Effector memory CD4-positive, alpha-beta T cell (primary cell): Measurements from ENCODE around the gene SHB.

Experiments used
- DNase-seq, 3 donors: peaks; one replicate each; pipeline ENCODE4 v3.0.0-alpha.2; 2020
- H3K27ac ChIP-seq: 2 replicates; pipeline ENCODE4 v1.7.0; 2013; ENCODE audit warnings: mild to moderate bottlenecking, low read length, moderate library complexity; ENCODE audit not compliant: insufficient read depth, poor library complexity, severe bottlenecking
- H3K27me3 ChIP-seq: replicated peaks from 2 replicates; pipeline ENCODE4 v1.7.0; 2013; ENCODE audit warnings: mild to moderate bottlenecking, low read length; ENCODE audit not compliant: insufficient read depth, control insufficient read depth, poor library complexity, severe bottlenecking
- H3K36me3 ChIP-seq: 2 replicates; pipeline ENCODE4 v1.7.0; 2013; ENCODE audit warnings: mild to moderate bottlenecking, low read length, moderate library complexity; ENCODE audit not compliant: control insufficient read depth, insufficient read depth
- H3K4me1 ChIP-seq: 2 replicates; pipeline ENCODE4 v1.7.0; 2013; ENCODE audit warnings: low read length, mild to moderate bottlenecking; ENCODE audit not compliant: control insufficient read depth, insufficient read depth, poor library complexity, severe bottlenecking
- H3K4me3 ChIP-seq: 2 replicates; pipeline ENCODE4 v1.7.0; 2013; ENCODE audit warnings: low read length, low read depth, mild to moderate bottlenecking; ENCODE audit not compliant: insufficient read depth, poor library complexity, severe bottlenecking
- H3K9me3 ChIP-seq: 2 replicates; pipeline ENCODE4 v1.7.0; 2013; ENCODE audit warnings: mild to moderate bottlenecking, low read length, moderate library complexity; ENCODE audit not compliant: control insufficient read depth

Gene SHB

GRCh38 chr9:37963936-37964739, 104.9 kb downstream of the SHB start:
- H3K9me3 ChIP-seq = no peaks in the 10 kb centered on the region
- no peaks in the 10 kb centered on the region for H3K4me1 ChIP-seq
- H3K36me3 ChIP-seq = no peaks in the 10 kb centered on the region
- no peak for DNase-seq
- H3K27ac ChIP-seq = no peak overlapping the region
- no peak overlapping the region for H3K4me3 ChIP-seq
- no peaks in the 10 kb centered on the region for H3K27me3 ChIP-seq

GRCh38 chr9:37961351-37961750, 107.7 kb downstream of the SHB start:
- Histone ChIP-seq H3K27me3 (no peaks in the 10 kb centered on the region), H3K4me3 (no peak overlapping the region), H3K9me3 (no peaks in the 10 kb centered on the region), H3K36me3 (no peaks in the 10 kb centered on the region), H3K4me1 (no peaks in the 10 kb centered on the region), H3K27ac (no peak overlapping the region)
- no peak for DNase-seq

- no peak overlapping the region for H3K27ac ChIP-seq
- no peaks in the 10 kb centered on the region for H3K4me1 ChIP-seq
- no peaks in the 10 kb centered on the region for H3K27me3 ChIP-seq
- H3K9me3 ChIP-seq = no peaks in the 10 kb centered on the region
- no peak overlapping the region for H3K4me3 ChIP-seq
- no peaks in the 10 kb centered on the region for H3K36me3 ChIP-seq
- DNase-seq = no peak
These were observed 108.4 kb downstream of the SHB start for GRCh38 chr9:37960631-37961030.

- no peak for DNase-seq
- Histone ChIP-seq H3K27ac (no peak overlapping the region), H3K9me3 (no peaks in the 10 kb centered on the region), H3K4me3 (no peak overlapping the region), H3K4me1 (no peaks in the 10 kb centered on the region), H3K36me3 (no peaks in the 10 kb centered on the region), H3K27me3 (no peaks in the 10 kb centered on the region)
These were observed 109.1 kb downstream of the SHB start for GRCh38 chr9:37959976-37960375.

- Histone ChIP-seq H3K27me3 (no peaks in the 10 kb centered on the region), H3K36me3 (no peaks in the 10 kb centered on the region), H3K4me3 (no peak overlapping the region), H3K27ac (no peak overlapping the region), H3K9me3 (no peaks in the 10 kb centered on the region), H3K4me1 (no peaks in the 10 kb centered on the region)
- no peak for DNase-seq
These were observed 110.9 kb downstream of the SHB start for GRCh38 chr9:37958154-37958553.

GRCh38 chr9:37957664-37957953, 111.4 kb downstream of the SHB start:
- H3K27ac ChIP-seq = no peak overlapping the region

GRCh38 chr9:37956904-37957663, 111.9 kb downstream of the SHB start:
- no peaks in the 10 kb centered on the region for H3K4me1 ChIP-seq
- H3K9me3 ChIP-seq = no peaks in the 10 kb centered on the region
- H3K27me3 ChIP-seq = no peaks in the 10 kb centered on the region
- no peak for DNase-seq
- H3K4me3 ChIP-seq = no peak overlapping the region
- no peaks in the 10 kb centered on the region for H3K36me3 ChIP-seq
- H3K27ac ChIP-seq = no peak overlapping the region

More at GRCh38 chr9:37957664-37957953, 111.4 kb downstream of the SHB start:
- Histone ChIP-seq H3K9me3 (no peaks in the 10 kb centered on the region), H3K36me3 (no peaks in the 10 kb centered on the region), H3K27me3 (no peaks in the 10 kb centered on the region), H3K4me3 (no peak overlapping the region), H3K4me1 (no peaks in the 10 kb centered on the region)
- DNase-seq = no peak

GRCh38 chr9:37956423-37956820, 112.6 kb downstream of the SHB start:
- Histone ChIP-seq H3K36me3 (no peaks in the 10 kb centered on the region), H3K27me3 (no peaks in the 10 kb centered on the region), H3K4me3 (no peak overlapping the region), H3K9me3 (no peaks in the 10 kb centered on the region), H3K27ac (no peak overlapping the region), H3K4me1 (no peaks in the 10 kb centered on the region)
- DNase-seq = no peak

GRCh38 chr9:37955781-37956422, 113.1 kb downstream of the SHB start:
- Histone ChIP-seq H3K4me3 (no peak overlapping the region), H3K36me3 (no peaks in the 10 kb centered on the region), H3K27me3 (no peaks in the 10 kb centered on the region), H3K4me1 (no peaks in the 10 kb centered on the region), H3K9me3 (no peaks in the 10 kb centered on the region), H3K27ac (no peak overlapping the region)
- no peak for DNase-seq

GRCh38 chr9:37954581-37954981, 114.4 kb downstream of the SHB start:
- no peaks in the 10 kb centered on the region for H3K36me3 ChIP-seq
- H3K4me3 ChIP-seq = no peak overlapping the region

More at GRCh38 chr9:37954581-37954981, 114.4 kb downstream of the SHB start:
- no peaks in the 10 kb centered on the region for H3K9me3 ChIP-seq
- H3K4me1 ChIP-seq = no peaks in the 10 kb centered on the region
- H3K27ac ChIP-seq = no peak overlapping the region
- no peak for DNase-seq
- no peaks in the 10 kb centered on the region for H3K27me3 ChIP-seq
